Mesendoderm (in vitro differentiated cells): Measurements from ENCODE around the gene PHKG1.
"Not testable (repeated sequence)": the region's sequence is repeated elsewhere in the genome, so short reads cannot be mapped to it uniquely, and the experiment has no call there.

ENCODE experiments used
- DNase-seq: peaks from one replicate; pipeline ENCODE4 v3.0.0; 2013
- H2AK5ac ChIP-seq: 2 replicates; pipeline ENCODE4 v1.6.1; 2013; ENCODE audit warnings: low read length, inconsistent platforms
- H2BK120ac ChIP-seq: 2 replicates; pipeline ENCODE4 v1.6.1; 2013; ENCODE audit warnings: low read depth, mild to moderate bottlenecking, low read length, moderate library complexity, mixed read lengths
- H2BK15ac ChIP-seq: replicated peaks from 2 replicates; pipeline ENCODE4 v1.6.1; 2013; ENCODE audit warnings: low read depth, mild to moderate bottlenecking, moderate library complexity
- H2BK5ac ChIP-seq: 2 replicates; pipeline ENCODE4 v1.6.1; 2013; ENCODE audit warnings: low read length, inconsistent platforms
- H3K18ac ChIP-seq: 2 replicates; pipeline ENCODE4 v1.6.1; 2013; ENCODE audit warnings: mild to moderate bottlenecking, low read length, mixed read lengths
- H3K23ac ChIP-seq: one replicate; pipeline ENCODE4 v1.6.1; 2013; ENCODE audit warnings: low read length
- H3K27ac ChIP-seq: 2 replicates; pipeline ENCODE4 v1.5.1; 2013; ENCODE audit warnings: low read depth, mild to moderate bottlenecking, inconsistent platforms, low read length, moderate library complexity
- H3K27me3 ChIP-seq: 2 replicates; pipeline ENCODE4 v1.6.1; 2013; ENCODE audit warnings: low read length, control low read depth, mild to moderate bottlenecking, inconsistent platforms; ENCODE audit not compliant: insufficient read depth, poor library complexity
- H3K36me3 ChIP-seq: 2 replicates; pipeline ENCODE4 v1.6.1; 2013; ENCODE audit warnings: low read length, inconsistent platforms; ENCODE audit not compliant: control insufficient read depth, insufficient read depth
- H3K4ac ChIP-seq: one replicate; pipeline ENCODE4 v1.6.1; 2013; ENCODE audit warnings: low read depth, mild to moderate bottlenecking, low read length, moderate library complexity
- H3K4me1 ChIP-seq: 2 replicates; pipeline ENCODE4 v1.6.1; 2013; ENCODE audit warnings: low read depth, low read length, inconsistent platforms; ENCODE audit not compliant: control insufficient read depth
- H3K4me2 ChIP-seq: 2 replicates; pipeline ENCODE4 v1.6.1; 2013; ENCODE audit warnings: low read length
- H3K4me3 ChIP-seq: 2 replicates; pipeline ENCODE4 v1.5.1; 2013; ENCODE audit warnings: mild to moderate bottlenecking, low read length
- H3K56ac ChIP-seq: one replicate; pipeline ENCODE4 v1.6.1; 2013; ENCODE audit warnings: low read length
- H3K79me1 ChIP-seq: 2 replicates; pipeline ENCODE4 v1.6.1; 2013; ENCODE audit warnings: low read length, inconsistent platforms
- H3K79me2 ChIP-seq: 2 replicates; pipeline ENCODE4 v1.6.1; 2013; ENCODE audit warnings: mild to moderate bottlenecking, low read length; ENCODE audit not compliant: control insufficient read depth, insufficient read depth
- H3K9ac ChIP-seq: 2 replicates; pipeline ENCODE4 v1.6.1; 2013; ENCODE audit warnings: low read length, inconsistent platforms
- H4K5ac ChIP-seq: one replicate; pipeline ENCODE4 v1.6.1; 2013; ENCODE audit warnings: low read length
- H4K8ac ChIP-seq: one replicate; pipeline ENCODE4 v1.6.1; 2013; ENCODE audit warnings: low read depth, mild to moderate bottlenecking, control low read depth, low read length, moderate library complexity
- WGBS: extraction: QIAGEN DNeasy Blood & Tissue Kit; methylation state at CpG from one replicate; pipeline ENCODE4 v1.1.7; 2013; ENCODE audit warnings: low lambda C conversion rate, missing lambda C conversion rate; ENCODE audit not compliant: insufficient coverage; ENCODE audit errors: extremely low coverage; 5-methylcytosine and 5-hydroxymethylcytosine counted together

The PHKG1 gene

DNA sequence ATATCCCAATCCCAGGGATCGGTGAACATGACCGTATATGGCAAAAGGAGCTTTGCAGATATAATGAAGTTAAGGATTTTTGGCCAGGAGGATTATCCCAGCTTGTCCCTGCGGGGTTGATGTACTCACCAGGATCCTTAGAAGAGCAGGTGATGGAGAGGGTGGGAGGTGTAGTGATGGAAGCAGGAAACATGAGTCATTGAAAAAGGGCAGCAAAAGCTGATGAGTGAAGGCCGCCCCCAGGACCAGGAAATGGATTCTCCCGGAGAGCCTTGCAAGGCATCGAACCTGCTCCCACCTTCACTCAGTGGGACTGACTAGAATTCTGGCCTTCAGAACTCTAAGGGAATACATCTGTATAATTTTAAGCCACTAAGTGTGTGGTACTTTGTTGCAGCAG lies 28.7 kb upstream of the PHKG1 start:
- Histone ChIP-seq H3K18ac (no peak overlapping the region), H3K4me3 (no peak overlapping the region), H2BK120ac (no peak overlapping the region), H3K23ac (no peak overlapping the region), H3K27me3 (no peaks in the 10 kb centered on the region), H3K36me3 (no peaks in the 10 kb centered on the region), H3K9ac (no peak overlapping the region), H3K79me2 (no peaks in the 10 kb centered on the region), H3K4me2 (no peak overlapping the region), H4K5ac (no peak overlapping the region), H3K56ac (no peak overlapping the region), H2AK5ac (no peak overlapping the region), H3K4me1 (no peaks in the 10 kb centered on the region), H4K8ac (no peak overlapping the region), H3K4ac (no peak overlapping the region), H2BK15ac (no peak overlapping the region), H3K79me1 (no peaks in the 10 kb centered on the region), H2BK5ac (no peak overlapping the region), H3K27ac (no peak overlapping the region)
- no peak for DNase-seq
- WGBS = no CpG with 5 or more reads among the region's 6 CpGs

GRCh38 chr7:56115852-56116538 lies 23.2 kb upstream of the PHKG1 start, which contains the start of gene NUPR2:
TSS of gene NUPR2 (minus strand) at chr7:56116417. CDS start at chr7:56116314, 103 bp downstream.
- H3K4me1 ChIP-seq = no peaks in the 10 kb centered on the region
- H3K4me2 ChIP-seq = no peak within 1 kb of the TSS
- no peak within 1 kb of the TSS for H3K4ac ChIP-seq
- H3K4me3 ChIP-seq = no peak within 1 kb of the TSS
- H3K18ac ChIP-seq = no peak within 1 kb of the TSS
- H4K5ac ChIP-seq = no peak within 1 kb of the TSS
- no peak within 1 kb of the TSS for H3K56ac ChIP-seq
- H2BK120ac ChIP-seq = no peak within 1 kb of the TSS
- no peak within 1 kb of the TSS for H2BK5ac ChIP-seq
- no peaks in the 10 kb centered on the region for H3K79me1 ChIP-seq
- no peaks in the 10 kb centered on the region for H3K79me2 ChIP-seq
- H3K36me3 ChIP-seq = no peaks in the 10 kb centered on the region
- H2BK15ac ChIP-seq = no peak within 1 kb of the TSS
- DNase-seq = no peak
- no peak within 1 kb of the TSS for H3K9ac ChIP-seq
- H4K8ac ChIP-seq = no peak within 1 kb of the TSS
- H2AK5ac ChIP-seq = no peak within 1 kb of the TSS
- WGBS = no CpG with 5 or more reads among the region's 65 CpGs
- no peaks in the 10 kb centered on the region for H3K27me3 ChIP-seq
- no peak within 1 kb of the TSS for H3K27ac ChIP-seq
- H3K23ac ChIP-seq = no peak within 1 kb of the TSS

- not testable (repeated sequence) for H4K5ac ChIP-seq, H3K4me1 ChIP-seq, H3K23ac ChIP-seq, H3K27me3 ChIP-seq, H3K4me2 ChIP-seq, DNase-seq, H2AK5ac ChIP-seq, H2BK5ac ChIP-seq, H3K4me3 ChIP-seq, H3K9ac ChIP-seq, H2BK15ac ChIP-seq, H3K36me3 ChIP-seq, H4K8ac ChIP-seq, H3K56ac ChIP-seq, H3K79me2 ChIP-seq, H3K18ac ChIP-seq, H2BK120ac ChIP-seq, H3K27ac ChIP-seq, H3K4ac ChIP-seq, H3K79me1 ChIP-seq
- WGBS = no CpG with 5 or more reads among the region's 3 CpGs
Measured at GRCh38 chr7:56112244-56112643, 19.5 kb upstream of the PHKG1 start.

GRCh38 chr7:56110611-56111010 lies 17.9 kb upstream of the PHKG1 start:
- WGBS = no CpG with 5 or more reads among the region's 1 CpG

DNA sequence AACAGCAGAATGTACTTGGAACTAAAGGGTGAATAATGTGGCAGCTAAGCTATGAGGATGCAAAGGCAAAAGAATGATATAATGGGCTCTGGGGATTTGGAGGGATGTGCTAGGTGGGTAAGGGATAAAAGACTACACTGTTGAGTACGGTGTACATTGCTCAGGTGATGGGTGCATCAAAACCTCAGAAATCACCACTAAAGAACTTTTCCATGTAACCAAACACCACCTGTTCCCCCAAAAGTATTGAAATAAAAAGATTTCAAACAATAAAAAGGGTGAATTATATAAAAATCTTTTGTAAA lies 15.2 kb upstream of the PHKG1 start:
- no peak overlapping the region for H3K9ac ChIP-seq
- peaks cover 14% of the 10 kb centered on the region for H3K79me2 ChIP-seq
- no peak overlapping the region for H4K8ac ChIP-seq
- H3K4me1 ChIP-seq = peaks cover 1% of the 10 kb centered on the region
- H2AK5ac ChIP-seq = no peak overlapping the region
- no peak overlapping the region for H2BK15ac ChIP-seq
- H3K36me3 ChIP-seq = peaks cover 4% of the 10 kb centered on the region
- H4K5ac ChIP-seq = no peak overlapping the region
- no peak overlapping the region for H3K18ac ChIP-seq
- no peak overlapping the region for H3K4me3 ChIP-seq
- no peak overlapping the region for H3K23ac ChIP-seq
- H3K27ac ChIP-seq = no peak overlapping the region
- H3K4me2 ChIP-seq = no peak overlapping the region
- WGBS = no CpG with 5 or more reads among the region's 1 CpG
- H2BK120ac ChIP-seq = no peak overlapping the region
- H3K56ac ChIP-seq = no peak overlapping the region
- no peaks in the 10 kb centered on the region for H3K27me3 ChIP-seq
- peaks cover 3% of the 10 kb centered on the region for H3K79me1 ChIP-seq
- no peak for DNase-seq
- H3K4ac ChIP-seq = no peak overlapping the region
- no peak overlapping the region for H2BK5ac ChIP-seq

More at GRCh38 chr7:56110611-56111010, 17.9 kb upstream of the PHKG1 start:
- H2AK5ac ChIP-seq = no peak overlapping the region
- no peak overlapping the region for H3K56ac ChIP-seq
- no peak overlapping the region for H3K4me3 ChIP-seq
- H4K5ac ChIP-seq = no peak overlapping the region
- no peak overlapping the region for H2BK120ac ChIP-seq
- H3K9ac ChIP-seq = no peak overlapping the region
- no peak overlapping the region for H3K18ac ChIP-seq
- no peaks in the 10 kb centered on the region for H3K79me1 ChIP-seq
- H3K4me1 ChIP-seq = no peaks in the 10 kb centered on the region
- H2BK5ac ChIP-seq = no peak overlapping the region
- peaks cover 5% of the 10 kb centered on the region for H3K79me2 ChIP-seq
- H3K27me3 ChIP-seq = no peaks in the 10 kb centered on the region
- H3K4ac ChIP-seq = no peak overlapping the region
- H3K4me2 ChIP-seq = no peak overlapping the region
- no peak overlapping the region for H4K8ac ChIP-seq
- no peaks in the 10 kb centered on the region for H3K36me3 ChIP-seq
- H2BK15ac ChIP-seq = no peak overlapping the region
- H3K23ac ChIP-seq = no peak overlapping the region
- H3K27ac ChIP-seq = no peak overlapping the region
- no peak for DNase-seq
